ENCODE data around the gene GET4. TPM values are rescaled to one million over a fixed set of nuclear protein-coding genes. Genes with fewer than 3 reads are reported as not detected.

GET4 gene
- total RNA-seq, 1 experiment from 2014 or later: 90.9 TPM

GRCh38 chr7:935874-936385 lies 59.6 kb downstream of the GET4 start:
- no peak overlapping the region for H3K27ac ChIP-seq (ENCODE audit: low read length)
- peaks cover 6% of the 10 kb centered on the region for H3K4me1 ChIP-seq (ENCODE audit: control insufficient read depth, insufficient read depth, low read length)
- ChIA-PET POLR2A (no interaction called here), CTCF (no interaction called here)
- TF ChIP-seq REST (IDR thresholded peaks at IDR 0.05; ENCODE audit: insufficient read depth in 1 of 2, low read depth in 2 of 2, low read length in 1 of 2) (no peak), POLR2AphosphoS5 (IDR thresholded peaks at IDR 0.05; ENCODE audit: low read depth, low read length) (no peak), TCF7L2 (IDR thresholded peaks at IDR 0.05; ENCODE audit: low read depth, low read length) (no peak), SIN3A (IDR thresholded peaks at IDR 0.05; ENCODE audit: borderline replicate concordance, insufficient read depth, low read depth, low read length) (no peak), CTCF (IDR thresholded peaks at IDR 0.05) (no peak)
- H3K27me3 ChIP-seq (ENCODE audit: control insufficient read depth, insufficient read depth, low read length): peaks cover 5% of the 10 kb centered on the region; the same call in 1 of the 2 replicates
- H3K36me3 ChIP-seq (ENCODE audit: control insufficient read depth, insufficient read depth, low read length): no peaks in the 10 kb centered on the region
- H3K4me3 ChIP-seq (ENCODE audit: low read depth in 2 of 2, low read length in 2 of 2): no peak overlapping the region
- peaks cover 8% of the 10 kb centered on the region; the same call in 1 of the 2 replicates for H3K9me3 ChIP-seq (ENCODE audit: control insufficient read depth, insufficient read depth, low read depth, low read length)
- BruUV-seq (replicated peaks): no TSS peak
- ATAC-seq (peak; percentile 24), DNase-seq (ENCODE audit: low read depth, low spot score) (no peak)
- in situ Hi-C loops (cut with HindIII; ENCODE audit: low pct_unique_long_range_greater_than_20kb, low sequenced_read_pairs) (no loop called here), intact Hi-C loops (cut with micrococcal nuclease; ENCODE audit: unreplicated experiment) (no loop called here)

- DNase-seq (ENCODE audit: low read depth, low spot score): no peak
- Histone ChIP-seq H3K9me3 (ENCODE audit: control insufficient read depth, insufficient read depth, low read depth, low read length) (peaks cover 10% of the 10 kb centered on the region; the same call in 1 of the 2 replicates), H3K4me3 (ENCODE audit: low read depth in 2 of 2, low read length in 2 of 2) (no peak overlapping the region), H3K36me3 (ENCODE audit: control insufficient read depth, insufficient read depth, low read length) (no peaks in the 10 kb centered on the region), H3K27ac (ENCODE audit: low read length) (no peak overlapping the region), H3K27me3 (ENCODE audit: control insufficient read depth, insufficient read depth, low read length) (peaks cover 10% of the 10 kb centered on the region), H3K4me1 (ENCODE audit: control insufficient read depth, insufficient read depth, low read length) (peaks cover 6% of the 10 kb centered on the region)
- TF ChIP-seq SIN3A (IDR thresholded peaks at IDR 0.05; ENCODE audit: borderline replicate concordance, insufficient read depth, low read depth, low read length): no peak
- TF ChIP-seq POLR2AphosphoS5 (IDR thresholded peaks at IDR 0.05; ENCODE audit: low read depth, low read length): no peak
- no peak for TF ChIP-seq TCF7L2 (IDR thresholded peaks at IDR 0.05; ENCODE audit: low read depth, low read length)
- no peak for TF ChIP-seq REST (IDR thresholded peaks at IDR 0.05; ENCODE audit: insufficient read depth in 1 of 2, low read depth in 2 of 2, low read length in 1 of 2)
- no peak for TF ChIP-seq CTCF (IDR thresholded peaks at IDR 0.05)
- CTCF ChIA-PET: no interaction called here
- in situ Hi-C loops (cut with HindIII; ENCODE audit: low pct_unique_long_range_greater_than_20kb, low sequenced_read_pairs): no loop called here
- peak; percentile 78 for ATAC-seq
- intact Hi-C loops (cut with micrococcal nuclease; ENCODE audit: unreplicated experiment): no loop called here
- POLR2A ChIA-PET: no interaction called here
- no TSS peak for BruUV-seq (replicated peaks)
Measured at GRCh38 chr7:936386-937054, 60.2 kb downstream of the GET4 start.

Measured in Panc1 (cell line).